Lower leg skin (tissue), 4 donors: ENCODE data around the gene MAP7. TPM values are rescaled to one million over a fixed set of nuclear protein-coding genes. Genes with fewer than 3 reads are reported as not detected.

Source experiments
- DNase-seq, 2 donors: peaks; one replicate each; pipeline ENCODE4 v3.0.0-alpha.2; 2019; ENCODE audit warnings: low spot score in 2 of 2
- H3K4me3 ChIP-seq: fragments of 200-600 bp; sonication (generic); 2 replicates; pipeline ENCODE4 v1.5.1; 2017; ENCODE audit warnings: mild to moderate bottlenecking, low read depth; ENCODE audit not compliant: poor library complexity, severe bottlenecking
- CTCF ChIP-seq, 3 donors: fragments of 450-650 bp; IDR thresholded peaks; one replicate each; pipeline ENCODE4 v1.5.1; 2016; ENCODE audit warnings: antibody characterized with exemption in 3 of 3, mild to moderate bottlenecking in 3 of 3, moderate library complexity in 2 of 3
- POLR2A ChIP-seq, 2 donors: fragments of 450-650 bp; IDR thresholded peaks; one replicate each; pipeline ENCODE4 v1.6.1; 2016 to 2017; ENCODE audit warnings: antibody characterized with exemption in 2 of 2, mild to moderate bottlenecking in 1 of 2, moderate library complexity in 1 of 2
- WGBS, 2 donors: methylation state at CpG; one replicate each; pipeline ENCODE4 v1.1.5; 2018; 5-methylcytosine and 5-hydroxymethylcytosine counted together
- intact Hi-C: fragments of 100-400 bp; cut with DNase I; formaldehyde crosslinking; loops from one replicate; pipeline ENCODE4 v1.15.0; 2023; ENCODE audit warnings: low total_unique reads
- total RNA-seq, 4 donors: library from RNA; depleted of rRNA; stranded (reverse); fragments of >200 nt; gene quantifications; one replicate each; pipeline ENCODE4 v1.1.0, GENCODE V29; 2016

Gene MAP7
- total RNA-seq, 4 donors from 2014 or later: 32.5 to 41.8 (median 39.0) TPM

GRCh38 chr6:136446579-136447187, 103.5 kb downstream of the MAP7 start:
- DNase-seq: no peak
- intact Hi-C loops: no loop called here
- TF ChIP-seq POLR2A (IDR thresholded peaks at IDR 0.05) (no peak), CTCF (IDR thresholded peaks at IDR 0.05) (no peak)
- WGBS, 2 donors: 85 to 87% methylated on average over 2 of the region's 2 CpGs
- no peak overlapping the region for H3K4me3 ChIP-seq

- 95 to 96% methylated on average over 2 of the region's 2 CpGs for WGBS, 2 donors
- intact Hi-C loops: no loop called here
Measured at GRCh38 chr6:136446145-136446544, 104.1 kb downstream of the MAP7 start.

GRCh38 chr6:136445063-136445462, 105.2 kb downstream of the MAP7 start:
- intact Hi-C loops: no loop called here

More at GRCh38 chr6:136446145-136446544, 104.1 kb downstream of the MAP7 start:
- H3K4me3 ChIP-seq: no peak overlapping the region
- no peak for TF ChIP-seq CTCF (IDR thresholded peaks at IDR 0.05)
- no peak for TF ChIP-seq POLR2A (IDR thresholded peaks at IDR 0.05)
- DNase-seq: no peak

GRCh38 chr6:136440203-136440602, 110.0 kb downstream of the MAP7 start:
- no peak for DNase-seq
- 62 to 64% methylated on average over 2 of the region's 2 CpGs for WGBS, 2 donors
- intact Hi-C loops: no loop called here
- H3K4me3 ChIP-seq: no peak overlapping the region
- no peak for TF ChIP-seq CTCF (IDR thresholded peaks at IDR 0.05)
- no peak for TF ChIP-seq POLR2A (IDR thresholded peaks at IDR 0.05)

More at GRCh38 chr6:136445063-136445462, 105.2 kb downstream of the MAP7 start:
- DNase-seq: no peak
- H3K4me3 ChIP-seq: no peak overlapping the region
- no peak for TF ChIP-seq POLR2A (IDR thresholded peaks at IDR 0.05)
- TF ChIP-seq CTCF (IDR thresholded peaks at IDR 0.05): no peak
- 68 to 70% methylated on average over 3 of the region's 3 CpGs for WGBS, 2 donors

GRCh38 chr6:136439514-136440190, 110.6 kb downstream of the MAP7 start:
- no peak for DNase-seq
- intact Hi-C loops: no loop called here
- H3K4me3 ChIP-seq: no peak overlapping the region
- WGBS, 2 donors: 50 to 61% methylated on average over 9 of the region's 9 CpGs
- TF ChIP-seq CTCF (IDR thresholded peaks at IDR 0.05): no peak
- no peak for TF ChIP-seq POLR2A (IDR thresholded peaks at IDR 0.05)
